ENCODE measurements around the gene PCBP2. TPM values are rescaled to one million over a fixed set of nuclear protein-coding genes. Genes with fewer than 3 reads are reported as not detected.

PCBP2 gene
- total and polyA plus RNA-seq, 10 of the 15 experiments (the other 5 are each of a cell fraction or from before 2014, with no cell fraction given): 109 to 803 (median 327) TPM

GRCh38 chr12:53424626-53425514, 27.0 kb upstream of the PCBP2 start:
- ChIA-PET CTCF (interaction anchor here (0.9 to 10.1 kb wide), 8 partner anchors 37 to 100 kb away, joined by 3 to 225 read pairs (median 4); partner anchors contain the start of genes AAAS and NPFF), RAD21 (ENCODE audit: unreplicated experiment) (interaction anchor here (1.1 to 3.0 kb wide), 3 partner anchors 43 to 72 kb away, joined by 3 to 28 read pairs (median 7); no protein-coding TSS in a partner anchor), POLR2A (interaction anchor here (0.6 to 1.2 kb wide), 4 partner anchors 55 to 814 kb away, joined by 3 to 5 read pairs (median 4); no protein-coding TSS in a partner anchor), SMC1A (ENCODE audit: uncharacterized antibody, unreplicated experiment) (interaction anchor here (1.1 to 7.7 kb wide), 2 partner anchors 16 to 73 kb away, joined by 4 to 164 read pairs; partner anchors contain the start of gene PRR13)
- intact Hi-C loops (cut with micrococcal nuclease; ENCODE audit: unreplicated experiment) (loop anchor here (5.0 kb wide), 1 partner anchor 43 kb away; the partner anchor contains the start of gene SP1), in situ Hi-C loops (cut with MboI) (loop anchor here (5.0 kb wide), 1 partner anchor 78 kb away; no protein-coding TSS in a partner anchor)
- no peak overlapping the region for H3K27ac ChIP-seq (ENCODE audit: control insufficient read depth, insufficient read depth)
- TF ChIP-seq RELB (IDR thresholded peaks at IDR 0.05; ENCODE audit: low read depth) (no peak), BACH1 (IDR thresholded peaks at IDR 0.05; ENCODE audit: borderline replicate concordance) (no peak), CHD2 (IDR thresholded peaks at IDR 0.05; ENCODE audit: borderline replicate concordance, low read depth, low read length) (no peak), USF2 (IDR thresholded peaks at IDR 0.05; ENCODE audit: borderline replicate concordance, low read depth, low read length) (no peak), FOXM1 (IDR thresholded peaks at IDR 0.05; ENCODE audit: low read depth, low read length) (no peak), IKZF1 (conservative IDR thresholded peaks at IDR 0.05) (no peak), MTA2 (IDR thresholded peaks at IDR 0.05; ENCODE audit: low read depth) (no peak), CBX3 (IDR thresholded peaks at IDR 0.05; ENCODE audit: borderline replicate concordance, low read depth) (no peak), TCF3 (IDR thresholded peaks at IDR 0.05; ENCODE audit: borderline replicate concordance, insufficient read depth, low read depth, low read length) (no peak), NKRF (conservative IDR thresholded peaks at IDR 0.05) (no peak), TBL1XR1 (IDR thresholded peaks at IDR 0.05; ENCODE audit: low read depth, low read length) (no peak), ASH2L (IDR thresholded peaks at IDR 0.05; ENCODE audit: borderline replicate concordance, low read depth) (no peak), HDAC2 (IDR thresholded peaks at IDR 0.05) (no peak)
- TF ChIP-seq, protein P1, sequence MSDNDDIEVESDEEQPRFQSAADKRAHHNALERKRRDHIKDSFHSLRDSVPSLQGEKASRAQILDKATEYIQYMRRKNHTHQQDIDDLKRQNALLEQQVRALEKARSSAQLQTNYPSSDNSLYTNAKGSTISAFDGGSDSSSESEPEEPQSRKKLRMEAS (IDR thresholded peaks at IDR 0.05; ENCODE audit: low read depth, low read length): no peak
- TF ChIP-seq, protein P2, sequence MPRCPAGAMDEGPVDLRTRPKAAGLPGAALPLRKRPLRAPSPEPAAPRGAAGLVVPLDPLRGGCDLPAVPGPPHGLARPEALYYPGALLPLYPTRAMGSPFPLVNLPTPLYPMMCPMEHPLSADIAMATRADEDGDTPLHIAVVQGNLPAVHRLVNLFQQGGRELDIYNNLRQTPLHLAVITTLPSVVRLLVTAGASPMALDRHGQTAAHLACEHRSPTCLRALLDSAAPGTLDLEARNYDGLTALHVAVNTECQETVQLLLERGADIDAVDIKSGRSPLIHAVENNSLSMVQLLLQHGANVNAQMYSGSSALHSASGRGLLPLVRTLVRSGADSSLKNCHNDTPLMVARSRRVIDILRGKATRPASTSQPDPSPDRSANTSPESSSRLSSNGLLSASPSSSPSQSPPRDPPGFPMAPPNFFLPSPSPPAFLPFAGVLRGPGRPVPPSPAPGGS (IDR thresholded peaks at IDR 0.05; ENCODE audit: borderline replicate concordance, insufficient read depth, low read depth, low read length, poor library complexity, severe bottlenecking): no peak
- no peak overlapping the region for H2AFZ ChIP-seq (ENCODE audit: control insufficient read depth, low read depth, low read length)
- no peaks in the 10 kb centered on the region for H3K9me3 ChIP-seq (replicated peaks; ENCODE audit: control insufficient read depth, insufficient read depth, low read length)
- no peak overlapping the region for H3K9ac ChIP-seq (ENCODE audit: control insufficient read depth, insufficient read depth, low read length)
- no peak overlapping the region for H3K4me3 ChIP-seq
- H3K4me2 ChIP-seq (ENCODE audit: control insufficient read depth, insufficient read depth): no peak overlapping the region
- BruUV-seq (replicated peaks): no TSS peak
- H3K4me1 ChIP-seq (ENCODE audit: control insufficient read depth, insufficient read depth, low read length): peaks cover 4% of the 10 kb centered on the region; the same call in 1 of the 2 replicates
- WGBS (ENCODE audit: insufficient coverage, insufficient replicate concordance, low lambda C conversion rate, missing lambda C conversion rate): 36% methylated on average over 9 of the region's 9 CpGs
- no peaks in the 10 kb centered on the region for H3K36me3 ChIP-seq (ENCODE audit: control insufficient read depth in 2 of 2, insufficient read depth in 2 of 2, low read length in 1 of 2)
- no peak for FAIRE-seq
- no peaks in the 10 kb centered on the region for H4K20me1 ChIP-seq (ENCODE audit: control insufficient read depth, insufficient read depth)
- no peaks in the 10 kb centered on the region for H3K79me2 ChIP-seq (ENCODE audit: control insufficient read depth, insufficient read depth, low read length)
- H3K27me3 ChIP-seq (replicated peaks in 1 of 2; ENCODE audit: control insufficient read depth in 2 of 2, insufficient read depth in 2 of 2, low read length in 1 of 2): no peaks in the 10 kb centered on the region
- DNase-seq (ENCODE audit: low read depth, low spot score): no peak
- no peak for ATAC-seq

All from GM12878 (cell line).